ENCODE measurements around the gene CHD6.

CHD6 gene

GRCh38 chr20:41574802-41575389 lies 43.3 kb downstream of the CHD6 start:
- no peak for DNase-seq (ENCODE audit: low read depth)
- H3K4me3 ChIP-seq (ENCODE audit: low read length): no peak overlapping the region
- TF ChIP-seq CTCF (conservative IDR thresholded peaks at IDR 0.05; ENCODE audit: low read length): no peak

GRCh38 chr20:41573955-41574354 lies 44.2 kb downstream of the CHD6 start:
- no peak overlapping the region for H3K4me3 ChIP-seq (ENCODE audit: low read length)
- no peak for TF ChIP-seq CTCF (conservative IDR thresholded peaks at IDR 0.05; ENCODE audit: low read length)
- no peak for DNase-seq (ENCODE audit: low read depth)

GRCh38 chr20:41572010-41572572 lies 46.1 kb downstream of the CHD6 start:
- H3K4me3 ChIP-seq (ENCODE audit: low read length): no peak overlapping the region
- TF ChIP-seq CTCF (conservative IDR thresholded peaks at IDR 0.05; ENCODE audit: low read length): no peak
- DNase-seq (ENCODE audit: low read depth): no peak

- no peak overlapping the region for H3K4me3 ChIP-seq (ENCODE audit: low read length)
- DNase-seq (ENCODE audit: low read depth): no peak
- TF ChIP-seq CTCF (conservative IDR thresholded peaks at IDR 0.05; ENCODE audit: low read length): no peak
Measured at GRCh38 chr20:41571006-41571405, 47.2 kb downstream of the CHD6 start.

- TF ChIP-seq CTCF (conservative IDR thresholded peaks at IDR 0.05; ENCODE audit: low read length): no peak
- H3K4me3 ChIP-seq (ENCODE audit: low read length): no peak overlapping the region
- DNase-seq (ENCODE audit: low read depth): peak; percentile 13
Measured at GRCh38 chr20:41570557-41570956, 47.6 kb downstream of the CHD6 start.

GRCh38 chr20:41567615-41568014 lies 50.6 kb downstream of the CHD6 start:
- no peak for TF ChIP-seq CTCF (conservative IDR thresholded peaks at IDR 0.05; ENCODE audit: low read length)
- no peak overlapping the region for H3K4me3 ChIP-seq (ENCODE audit: low read length)
- no peak for DNase-seq (ENCODE audit: low read depth)

- DNase-seq (ENCODE audit: low read depth): no peak
- no peak overlapping the region for H3K4me3 ChIP-seq (ENCODE audit: low read length)
- TF ChIP-seq CTCF (conservative IDR thresholded peaks at IDR 0.05; ENCODE audit: low read length): no peak
Measured at GRCh38 chr20:41566896-41567527, 51.2 kb downstream of the CHD6 start.

Data from AG10803 (cell line).